GM12865 (cell line): ENCODE data around the gene FFAR2.
"Not testable (repeated sequence)": the region's sequence is repeated elsewhere in the genome, so short reads cannot be mapped to it uniquely, and the experiment has no call there.

Source experiments
- DNase-seq: peaks from one replicate; pipeline ENCODE4 v3.0.0; 2010; ENCODE audit warnings: low read depth
- H3K4me3 ChIP-seq: 2 replicates; pipeline ENCODE4 v1.5.1; 2011; ENCODE audit warnings: mild to moderate bottlenecking, low read depth, low read length, control low read depth
- CTCF ChIP-seq: IDR thresholded peaks from 2 replicates; pipeline ENCODE4 v1.5.1; 2011; ENCODE audit warnings: low read length, control low read depth, low read depth, inconsistent platforms; ENCODE audit not compliant: insufficient read depth; ENCODE audit errors: missing control alignments

Gene FFAR2

GRCh38 chr19:35447606-35448469, at the start of gene FFAR2:
Gene FFAR2, plus strand, starts transcription at chr19:35448257. Its CDS starts 1,458 bp downstream, at chr19:35449715.
- no peak for DNase-seq
- TF ChIP-seq CTCF: no peak

DNA sequence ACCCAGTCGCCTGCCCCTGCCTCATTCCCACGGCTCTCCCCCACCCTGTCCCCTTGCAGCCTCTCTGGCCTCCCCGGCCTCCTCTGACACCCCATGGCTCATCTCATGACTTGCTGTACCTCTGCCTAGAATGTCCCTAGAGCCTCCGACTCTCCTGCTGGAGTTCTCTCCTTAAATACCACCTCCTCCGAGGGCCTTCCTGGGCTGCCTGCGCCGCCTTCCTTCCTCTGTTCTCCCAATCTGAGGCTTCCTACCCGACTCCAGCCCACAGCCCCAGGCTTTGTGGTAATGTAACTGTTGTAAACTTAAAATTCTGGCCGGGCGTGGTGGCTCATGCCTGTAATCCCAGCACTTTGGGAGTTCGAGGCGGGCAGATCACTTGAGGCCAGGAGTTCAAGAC, 49.5 kb upstream of the FFAR2 start:
- no peak overlapping the region for H3K4me3 ChIP-seq
- TF ChIP-seq CTCF: no peak
- no peak for DNase-seq

More at GRCh38 chr19:35447606-35448469, at the start of gene FFAR2:
- H3K4me3 ChIP-seq: no peak within 1 kb of the TSS

- no peak for TF ChIP-seq CTCF
- H3K4me3 ChIP-seq: no peak overlapping the region
- no peak for DNase-seq
These were observed 48.8 kb upstream of the FFAR2 start for GRCh38 chr19:35399231-35399630.

- no peak for DNase-seq
- no peak overlapping the region for H3K4me3 ChIP-seq
- no peak for TF ChIP-seq CTCF
These were observed 47.9 kb upstream of the FFAR2 start for GRCh38 chr19:35399948-35400772.

DNA sequence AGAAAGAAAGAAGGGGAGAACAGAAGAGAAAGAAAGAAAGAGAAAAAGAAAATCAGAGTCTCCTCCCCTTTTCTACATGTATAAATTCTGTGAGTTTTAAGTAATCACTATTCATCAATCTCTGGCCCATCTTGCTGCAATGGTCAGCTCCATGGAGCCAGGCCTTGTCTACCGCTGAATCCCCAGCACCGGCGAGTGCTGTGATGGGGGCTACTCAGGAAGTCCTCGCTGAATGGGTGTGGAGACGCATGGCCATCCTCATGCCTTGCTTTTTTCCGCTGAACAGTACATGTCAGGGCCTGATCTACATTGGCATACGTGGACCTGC, 47.3 kb upstream of the FFAR2 start:
- no peak for DNase-seq
- H3K4me3 ChIP-seq: no peak overlapping the region
- no peak for TF ChIP-seq CTCF

- peak; percentile 86 for DNase-seq
- H3K4me3 ChIP-seq: not testable (repeated sequence)
These were observed 46.6 kb upstream of the FFAR2 start for GRCh38 chr19:35401416-35401815.

- peak; percentile 76 for DNase-seq
- TF ChIP-seq CTCF: no peak
- H3K4me3 ChIP-seq: no peak overlapping the region
These were observed 44.8 kb upstream of the FFAR2 start for GRCh38 chr19:35403116-35403760.
